H1 (cell line): ENCODE data around the gene COMT. TPM values are rescaled to one million over a fixed set of nuclear protein-coding genes. Genes with fewer than 3 reads are reported as not detected.

Experiments used
- ASH2L ChIP-seq: fragments of 200-600, 300-600 bp; sonication (generic); IDR thresholded peaks from one replicate; pipeline ENCODE4 v1.7.1; 2017; ENCODE audit warnings: low read length
- ATF2 ChIP-seq: IDR thresholded peaks from 2 replicates; pipeline ENCODE4 v1.6.1; 2012; ENCODE audit warnings: low read length, inconsistent platforms
- BACH1 ChIP-seq: IDR thresholded peaks from 2 replicates; pipeline ENCODE4 v1.6.1; 2012; ENCODE audit warnings: low read length, improper control_type of control experiment
- CEBPB ChIP-seq: IDR thresholded peaks from 2 replicates; pipeline ENCODE4 v1.6.1; 2012; ENCODE audit warnings: low read depth, low read length
- CHD7 ChIP-seq: fragments of 300-600 bp; sonication (generic); IDR thresholded peaks from 2 replicates; pipeline ENCODE4 v1.7.1; 2012; ENCODE audit warnings: low read length, moderate library complexity, mild to moderate bottlenecking, inconsistent platforms; ENCODE audit not compliant: insufficient replicate concordance
- CREB1 ChIP-seq: IDR thresholded peaks from 2 replicates; pipeline ENCODE4 v1.6.1; 2012; ENCODE audit warnings: inconsistent platforms
- FOSL1 ChIP-seq: IDR thresholded peaks from 2 replicates; pipeline ENCODE4 v1.6.1; 2011; ENCODE audit warnings: mild to moderate bottlenecking, low read depth, low read length, moderate library complexity; ENCODE audit not compliant: insufficient read depth
- GABPA ChIP-seq: IDR thresholded peaks from 2 replicates; pipeline ENCODE4 v1.6.1; 2011; ENCODE audit warnings: mild to moderate bottlenecking, low read length, moderate library complexity, borderline replicate concordance; ENCODE audit not compliant: insufficient read depth
- SP2 ChIP-seq: IDR thresholded peaks from 2 replicates; pipeline ENCODE4 v1.6.1; 2012; ENCODE audit warnings: mild to moderate bottlenecking, low read length, inconsistent platforms
- SRF ChIP-seq: IDR thresholded peaks from 2 replicates; pipeline ENCODE4 v1.6.1; 2011; ENCODE audit warnings: mild to moderate bottlenecking, low read depth, low read length, moderate library complexity
- polyA plus RNA-seq, 7 experiments: library from polyadenylated mRNA; depleted of rRNA in 3 of 7; stranded (reverse) in 5 of 7; unstranded in 2 of 7; fragments of >200 nt in 5 of 7; fragments of 200-250 nt in 2 of 7; gene quantifications; 1 replicate in 5 of 7; 2 replicates in 1 of 7; 4 replicates in 1 of 7; pipeline versions ENCODE4 v1.2.1 to v1.2.3, GENCODE V29; 2011 to 2013; ENCODE audit warnings: missing spikeins in 2 of 7, mixed read lengths in 2 of 7
- total RNA-seq: library from RNA; stranded (reverse); fragmentation: NEBNext Ultra II Directional; extraction: Animal tissue kit (Norgen Biotek cat#: 25700); gene quantifications from 2 replicates; pipeline ENCODE4 v1.2.1, GENCODE V29; 2021

The COMT gene
- total and polyA plus RNA-seq, 2 of the 8 experiments (the other 6 are each of a cell fraction or from before 2014, with no cell fraction given): 15.2 to 33.7 TPM

GRCh38 chr22:19988965-19989724 is 47.6 kb downstream of the COMT start (continued):
- TF ChIP-seq CHD7 (no peak), ASH2L (no peak), CREB1 (no peak), ATF2 (no peak), SRF (no peak), SP2 (no peak), FOSL1 (no peak), GABPA (no peak), BACH1 (no peak), CEBPB (no peak)
- TF ChIP-seq, all 59 proteins: peak for 0
